HepG2 (cell line): ENCODE measurements around the gene SLC1A3. TPM values are rescaled to one million over a fixed set of nuclear protein-coding genes. Genes with fewer than 3 reads are reported as not detected.

Source experiments
- ATAC-seq: fragments of 200-7000 bp; cut with Tn5 transposase; 3 replicates; pipeline ENCODE4 v1.9.1; 2020; ENCODE audit warnings: mild to moderate bottlenecking, moderate library complexity
- BruUV-seq: library from RNA; stranded (reverse); fragments of 400-500 nt; replicated peaks from 2 replicates; lab custom pipeline; 2021; lab: Mats Ljungman, UMichigan
- CTCF ChIA-PET: fragments of 300-600 bp; formaldehyde crosslinking; extraction: SDS; loops from one replicate; lab custom pipeline; 2021; ENCODE audit warnings: low total read pairs, inconsistent platforms, low intra/inter-chr PET ratio; lab: Yijun Ruan, JAX
- POLR2A ChIA-PET: fragments of 350-600 bp; sonication (Branson Sonifier 250); formaldehyde crosslinking; loops from one replicate; lab custom pipeline; 2020; ENCODE audit warnings: antibody characterized with exemption, inconsistent platforms; lab: Yijun Ruan, JAX
- DNase-seq: peaks from one replicate; pipeline ENCODE4 v3.0.0-alpha.2; 2015; ENCODE audit warnings: low spot score
- FAIRE-seq: peaks from 3 replicates; lab custom pipeline; 2011; peaks lifted over from hg19 to GRCh38; lab: Jason Lieb, UNC
- H2AFZ ChIP-seq: one replicate; pipeline ENCODE4 v1.6.1; 2011; ENCODE audit warnings: low read length, inconsistent platforms
- H3K27ac ChIP-seq: fragments of 300-600 bp; 3 replicates; pipeline ENCODE4 v1.8.0; 2011; ENCODE audit warnings: mixed run types, mild to moderate bottlenecking, mixed read lengths, low read length, inconsistent platforms; ENCODE audit not compliant: insufficient read depth; ENCODE audit errors: extremely low read length
- H3K27me3 ChIP-seq, 2 experiments: fragments of 200-600 bp in 1 of 2; 2 replicates in 1 of 2; 3 replicates in 1 of 2; pipeline versions ENCODE4 v1.6.0 to v1.8.0; 2011; ENCODE audit warnings: low read length in 2 of 2, mild to moderate bottlenecking in 2 of 2, moderate library complexity in 2 of 2, inconsistent platforms in 1 of 2; ENCODE audit not compliant: insufficient read depth in 2 of 2, control insufficient read depth in 1 of 2
- H3K36me3 ChIP-seq, 2 experiments: fragments of 200-600 bp in 1 of 2; replicated peaks in 1 of 2; 2 replicates in 1 of 2; 3 replicates in 1 of 2; pipeline versions ENCODE4 v1.5.1 to v1.8.0; 2011; ENCODE audit warnings: low read length in 2 of 2, inconsistent platforms in 1 of 2; ENCODE audit not compliant: insufficient read depth in 2 of 2, control insufficient read depth in 1 of 2
- H3K4me1 ChIP-seq: 2 replicates; pipeline ENCODE4 v1.5.1; 2012; ENCODE audit warnings: low read length, inconsistent platforms; ENCODE audit not compliant: insufficient read depth
- H3K4me2 ChIP-seq: 2 replicates; pipeline ENCODE4 v1.6.0; 2011; ENCODE audit warnings: low read depth, low read length, inconsistent platforms
- H3K4me3 ChIP-seq, 3 experiments: fragments of 200-600 bp in 1 of 3; sonication (generic), shearing (Covaris generic) in 1 of 3; replicated peaks in 1 of 3; 2 replicates each; pipeline ENCODE4 v1.5.1; 2011 to 2016; ENCODE audit warnings: low read length in 3 of 3, inconsistent platforms in 2 of 3, low read depth in 2 of 3, mild to moderate bottlenecking in 2 of 3, control low read depth in 1 of 3, mixed read lengths in 1 of 3; ENCODE audit not compliant: insufficient read depth in 1 of 3
- H3K79me2 ChIP-seq: one replicate; pipeline ENCODE4 v1.6.1; 2011; ENCODE audit warnings: low read length, inconsistent platforms; ENCODE audit not compliant: insufficient read depth
- H3K9ac ChIP-seq: 2 replicates; pipeline ENCODE4 v1.6.0; 2011; ENCODE audit warnings: mild to moderate bottlenecking, low read depth, low read length, inconsistent platforms; ENCODE audit not compliant: insufficient read depth
- H3K9me3 ChIP-seq: 2 replicates; pipeline ENCODE4 v1.5.1; 2012; ENCODE audit warnings: mild to moderate bottlenecking, low read length
- H4K20me1 ChIP-seq: 2 replicates; pipeline ENCODE4 v1.6.0; 2011; ENCODE audit warnings: inconsistent platforms, mild to moderate bottlenecking, low read length, moderate library complexity; ENCODE audit not compliant: insufficient read depth
- HES4 ChIP-seq: sonication (generic); formaldehyde crosslinking; IDR thresholded peaks from 2 replicates; pipeline ENCODE4 v1.9.0; 2021; ENCODE audit warnings: mild to moderate bottlenecking, missing genetic modification reagents, borderline replicate concordance
- ZFP62 ChIP-seq: sonication (generic); formaldehyde crosslinking; IDR thresholded peaks from 2 replicates; pipeline ENCODE4 v1.4.0; 2020; ENCODE audit warnings: missing genetic modification reagents
- ZNF773 ChIP-seq: sonication (generic); formaldehyde crosslinking; IDR thresholded peaks from 2 replicates; pipeline ENCODE4 v1.4.0; 2020; ENCODE audit warnings: missing genetic modification reagents, borderline replicate concordance
- ZNF788 ChIP-seq: sonication (generic); formaldehyde crosslinking; IDR thresholded peaks from 2 replicates; pipeline ENCODE4 v1.5.0; 2020; ENCODE audit warnings: mild to moderate bottlenecking, missing genetic modification reagents, borderline replicate concordance
- WGBS: methylation state at CpG from one replicate; pipeline ENCODE4 v1.1.6; 2017; ENCODE audit warnings: low lambda C conversion rate; 5-methylcytosine and 5-hydroxymethylcytosine counted together
- in situ Hi-C: cut with HindIII; loops from 2 replicates; pipeline ENCODE4 v1.10.0; 2017; ENCODE audit warnings: low pct_unique_long_range_greater_than_20kb; ENCODE audit not compliant: extremely low pct_ligation_motif_present
- intact Hi-C: fragments of 100-400 bp; cut with micrococcal nuclease; formaldehyde crosslinking; loops from one replicate; pipeline ENCODE4 v1.10.0; 2022; ENCODE audit not compliant: unreplicated experiment
- polyA plus RNA-seq, 8 experiments: library from polyadenylated mRNA; depleted of rRNA in 3 of 8; stranded (reverse) in 7 of 8; unstranded in 1 of 8; fragments of >200 nt; fragmentation: Illumina TruSeq in 4 of 8; extraction: Trizol in 4 of 8; gene quantifications; 2 replicates each; pipeline versions ENCODE4 v1.2.1 to v1.2.3, GENCODE V29; 2011 to 2016; ENCODE audit warnings: low read depth in 4 of 8, missing spikeins in 1 of 8, mixed read lengths in 1 of 8; ENCODE audit not compliant: insufficient read depth in 1 of 8
- total RNA-seq, 5 experiments: library from RNA; depleted of rRNA; stranded (reverse); fragments of >200 nt; fragmentation: Illumina TruSeq; extraction: Trizol; gene quantifications; 2 replicates each; pipeline ENCODE4 v1.2.3, GENCODE V29; 2016; ENCODE audit warnings: low read depth in 1 of 5
- TF ChIP-seq, protein P1 (sequence below): sonication (generic); formaldehyde crosslinking; IDR thresholded peaks from 2 replicates; pipeline ENCODE4 v1.4.0; 2020; ENCODE audit warnings: missing genetic modification reagents
- TF ChIP-seq, protein P2 (sequence below): sonication (generic); formaldehyde crosslinking; IDR thresholded peaks from 2 replicates; pipeline ENCODE4 v1.4.0; 2020; ENCODE audit warnings: mild to moderate bottlenecking, missing genetic modification reagents, borderline replicate concordance
- TF ChIP-seq, protein P3 (sequence below): sonication (generic); formaldehyde crosslinking; IDR thresholded peaks from 2 replicates; pipeline ENCODE4 v1.8.0; 2022; ENCODE audit warnings: mild to moderate bottlenecking, missing genetic modification reagents
- TF ChIP-seq, protein P4 (sequence below): sonication (generic); formaldehyde crosslinking; IDR thresholded peaks from 2 replicates; pipeline ENCODE4 v1.8.0; 2022; ENCODE audit warnings: mild to moderate bottlenecking, missing genetic modification reagents, borderline replicate concordance

The SLC1A3 gene
- total and polyA plus RNA-seq, 2 of the 13 experiments (the other 11 are each of a cell fraction or from before 2014, with no cell fraction given) = 0.09 TPM; not detected in 1

DNA sequence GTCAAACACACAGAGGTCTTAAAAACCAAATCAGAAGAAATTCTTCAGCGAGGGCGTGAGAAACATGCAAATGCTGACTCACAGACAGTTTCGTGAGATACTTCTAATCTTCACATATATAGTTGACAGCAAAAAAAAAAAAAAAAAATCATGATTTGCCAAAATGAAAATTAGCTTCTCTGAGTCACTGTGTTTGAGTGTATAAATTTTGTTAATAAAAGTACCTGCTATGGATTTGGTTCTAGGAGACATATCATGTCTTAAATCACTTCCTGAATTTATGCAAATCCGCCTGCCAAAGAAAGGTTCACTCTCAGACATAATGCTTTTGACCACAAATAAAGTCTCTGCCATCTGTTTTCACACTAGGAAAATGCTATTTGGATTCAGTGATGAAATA, 114.3 kb downstream of the SLC1A3 start:
- Histone ChIP-seq H3K36me3 (no peaks in the 10 kb centered on the region), H3K4me2 (no peak overlapping the region), H3K79me2 (no peaks in the 10 kb centered on the region), H4K20me1 (no peaks in the 10 kb centered on the region), H3K27ac (no peak overlapping the region), H3K4me3 (no peak overlapping the region), H2AFZ (no peak overlapping the region), H3K27me3 (no peaks in the 10 kb centered on the region), H3K9ac (no peak overlapping the region), H3K4me1 (no peaks in the 10 kb centered on the region), H3K9me3 (no peaks in the 10 kb centered on the region)
- intact Hi-C loops = no loop called here
- WGBS = 9% methylated on average over 4 of the region's 4 CpGs
- CTCF ChIA-PET = no interaction called here
- FAIRE-seq (no peak), ATAC-seq (no peak), DNase-seq (no peak)
- in situ Hi-C loops = no loop called here
- POLR2A ChIA-PET = no interaction called here
- TF ChIP-seq ZFP62 (CRISPR knock-in tag) (no peak), HES4 (CRISPR knock-in tag) (no peak), ZNF788 (no peak), ZNF773 (CRISPR knock-in tag) (no peak)
- TF ChIP-seq, protein P1, sequence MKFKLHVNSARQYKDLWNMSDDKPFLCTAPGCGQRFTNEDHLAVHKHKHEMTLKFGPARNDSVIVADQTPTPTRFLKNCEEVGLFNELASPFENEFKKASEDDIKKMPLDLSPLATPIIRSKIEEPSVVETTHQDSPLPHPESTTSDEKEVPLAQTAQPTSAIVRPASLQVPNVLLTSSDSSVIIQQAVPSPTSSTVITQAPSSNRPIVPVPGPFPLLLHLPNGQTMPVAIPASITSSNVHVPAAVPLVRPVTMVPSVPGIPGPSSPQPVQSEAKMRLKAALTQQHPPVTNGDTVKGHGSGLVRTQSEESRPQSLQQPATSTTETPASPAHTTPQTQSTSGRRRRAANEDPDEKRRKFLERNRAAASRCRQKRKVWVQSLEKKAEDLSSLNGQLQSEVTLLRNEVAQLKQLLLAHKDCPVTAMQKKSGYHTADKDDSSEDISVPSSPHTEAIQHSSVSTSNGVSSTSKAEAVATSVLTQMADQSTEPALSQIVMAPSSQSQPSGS (CRISPR knock-in tag) = no peak
- TF ChIP-seq, protein P2, sequence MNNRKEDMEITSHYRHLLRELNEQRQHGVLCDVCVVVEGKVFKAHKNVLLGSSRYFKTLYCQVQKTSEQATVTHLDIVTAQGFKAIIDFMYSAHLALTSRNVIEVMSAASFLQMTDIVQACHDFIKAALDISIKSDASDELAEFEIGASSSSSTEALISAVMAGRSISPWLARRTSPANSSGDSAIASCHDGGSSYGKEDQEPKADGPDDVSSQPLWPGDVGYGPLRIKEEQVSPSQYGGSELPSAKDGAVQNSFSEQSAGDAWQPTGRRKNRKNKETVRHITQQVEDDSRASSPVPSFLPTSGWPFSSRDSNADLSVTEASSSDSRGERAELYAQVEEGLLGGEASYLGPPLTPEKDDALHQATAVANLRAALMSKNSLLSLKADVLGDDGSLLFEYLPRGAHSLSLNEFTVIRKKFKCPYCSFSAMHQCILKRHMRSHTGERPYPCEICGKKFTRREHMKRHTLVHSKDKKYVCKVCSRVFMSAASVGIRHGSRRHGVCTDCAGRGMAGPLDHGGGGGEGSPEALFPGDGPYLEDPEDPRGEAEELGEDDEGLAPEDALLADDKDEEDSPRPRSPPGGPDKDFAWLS (CRISPR knock-in tag) = no peak
- TF ChIP-seq, protein P3, sequence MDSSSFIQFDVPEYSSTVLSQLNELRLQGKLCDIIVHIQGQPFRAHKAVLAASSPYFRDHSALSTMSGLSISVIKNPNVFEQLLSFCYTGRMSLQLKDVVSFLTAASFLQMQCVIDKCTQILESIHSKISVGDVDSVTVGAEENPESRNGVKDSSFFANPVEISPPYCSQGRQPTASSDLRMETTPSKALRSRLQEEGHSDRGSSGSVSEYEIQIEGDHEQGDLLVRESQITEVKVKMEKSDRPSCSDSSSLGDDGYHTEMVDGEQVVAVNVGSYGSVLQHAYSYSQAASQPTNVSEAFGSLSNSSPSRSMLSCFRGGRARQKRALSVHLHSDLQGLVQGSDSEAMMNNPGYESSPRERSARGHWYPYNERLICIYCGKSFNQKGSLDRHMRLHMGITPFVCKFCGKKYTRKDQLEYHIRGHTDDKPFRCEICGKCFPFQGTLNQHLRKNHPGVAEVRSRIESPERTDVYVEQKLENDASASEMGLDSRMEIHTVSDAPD = no peak
- TF ChIP-seq, protein P4, sequence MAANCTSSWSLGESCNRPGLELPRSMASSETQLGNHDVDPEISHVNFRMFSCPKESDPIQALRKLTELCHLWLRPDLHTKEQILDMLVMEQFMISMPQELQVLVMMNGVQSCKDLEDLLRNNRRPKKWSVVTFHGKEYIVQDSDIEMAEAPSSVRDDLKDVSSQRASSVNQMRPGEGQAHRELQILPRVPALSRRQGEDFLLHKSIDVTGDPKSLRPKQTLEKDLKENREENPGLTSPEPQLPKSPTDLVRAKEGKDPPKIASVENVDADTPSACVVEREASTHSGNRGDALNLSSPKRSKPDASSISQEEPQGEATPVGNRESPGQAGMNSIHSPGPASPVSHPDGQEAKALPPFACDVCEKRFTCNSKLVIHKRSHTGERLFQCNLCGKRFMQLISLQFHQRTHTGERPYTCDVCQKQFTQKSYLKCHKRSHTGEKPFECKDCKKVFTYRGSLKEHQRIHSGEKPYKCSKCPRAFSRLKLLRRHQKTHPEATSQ (CRISPR knock-in tag) = no peak
- BruUV-seq = no TSS peak
